HG03139 (cell line): ENCODE results near the gene WDR72.

Experiments used
- ATAC-seq: cut with Tn5 transposase; IDR thresholded peaks from one replicate; pipeline ENCODE4 v1.9.1; 2021; ENCODE audit not compliant: unreplicated experiment

Gene WDR72

GRCh38 chr15:53472210-53472609, 287.3 kb downstream of the WDR72 start:
- ATAC-seq = no peak

- ATAC-seq = no peak
Observed at GRCh38 chr15:53470743-53471142, 288.7 kb downstream of the WDR72 start.

- ATAC-seq = no peak
Observed at GRCh38 chr15:53469422-53469821, 290.0 kb downstream of the WDR72 start.
